Activated T-cell treated with anti-CD3 and anti-CD28 coated beads for 4 hours (primary cell): ENCODE measurements around the gene PRKACB.
"Not testable (repeated sequence)": the region's sequence is repeated elsewhere in the genome, so short reads cannot be mapped to it uniquely, and the experiment has no call there.

Experiments
- DNase-seq: peaks from one replicate; pipeline ENCODE4 v3.0.0-alpha.2; 2020

The PRKACB gene

DNA sequence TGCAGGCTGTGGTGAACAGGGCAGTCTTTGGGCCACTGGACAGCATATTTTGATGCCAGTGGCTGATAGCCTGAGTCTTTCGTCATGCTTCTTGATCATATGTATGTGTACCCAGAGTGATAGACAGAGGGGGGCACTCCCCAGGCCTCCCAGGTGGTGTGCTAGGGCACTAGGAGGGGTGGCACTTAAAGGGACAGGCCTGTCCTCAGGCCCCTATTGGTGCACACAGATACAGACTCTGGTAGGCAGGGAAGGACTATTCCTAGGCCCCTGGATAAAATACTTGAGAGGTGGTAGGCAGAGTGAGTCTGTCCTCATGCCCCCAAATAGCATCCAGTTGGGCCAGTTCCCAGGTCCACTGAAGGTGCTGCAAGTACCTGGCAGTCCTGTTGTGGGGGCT is 80.8 kb downstream of the PRKACB start:
- DNase-seq, result no peak

DNA sequence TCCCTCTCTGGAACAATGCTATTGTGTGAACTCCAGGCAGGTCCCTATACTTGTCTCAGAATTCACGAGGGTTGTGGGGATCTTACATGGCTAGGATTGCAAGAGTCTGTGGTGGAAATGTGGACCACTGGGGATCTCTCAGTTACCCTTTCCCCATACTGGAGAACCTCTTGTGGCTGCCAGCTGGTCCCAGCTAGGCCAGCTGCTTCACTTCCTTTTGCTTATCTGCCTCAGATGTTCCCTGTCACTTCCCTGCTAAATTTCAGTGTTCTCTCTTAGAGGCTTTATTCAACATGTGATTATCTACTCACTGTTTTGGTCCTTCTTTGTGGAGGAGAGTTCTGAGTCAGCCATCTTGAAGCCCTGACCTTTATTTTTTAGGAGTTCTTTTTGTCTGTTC is 81.6 kb downstream of the PRKACB start:
- no peak for DNase-seq

DNA sequence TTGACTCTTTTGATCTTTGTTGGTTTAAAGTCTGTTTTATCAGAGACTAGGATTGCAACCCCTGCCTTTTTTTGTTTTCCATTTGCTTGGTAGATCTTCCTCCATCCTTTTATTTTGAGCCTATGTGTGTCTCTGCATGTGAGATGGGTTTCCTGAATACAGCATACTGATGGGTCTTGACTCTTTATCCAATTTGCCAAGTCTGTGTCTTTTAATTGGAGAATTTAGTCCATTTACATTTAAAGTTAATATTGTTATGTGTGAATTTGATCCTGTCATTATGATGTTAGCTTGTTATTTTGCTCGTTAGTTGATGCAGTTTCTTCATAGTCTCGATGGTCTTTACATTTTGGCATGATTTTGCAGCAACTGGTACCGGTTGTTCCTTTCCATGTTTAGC is 88.6 kb downstream of the PRKACB start:
- not testable (repeated sequence) for DNase-seq

DNA sequence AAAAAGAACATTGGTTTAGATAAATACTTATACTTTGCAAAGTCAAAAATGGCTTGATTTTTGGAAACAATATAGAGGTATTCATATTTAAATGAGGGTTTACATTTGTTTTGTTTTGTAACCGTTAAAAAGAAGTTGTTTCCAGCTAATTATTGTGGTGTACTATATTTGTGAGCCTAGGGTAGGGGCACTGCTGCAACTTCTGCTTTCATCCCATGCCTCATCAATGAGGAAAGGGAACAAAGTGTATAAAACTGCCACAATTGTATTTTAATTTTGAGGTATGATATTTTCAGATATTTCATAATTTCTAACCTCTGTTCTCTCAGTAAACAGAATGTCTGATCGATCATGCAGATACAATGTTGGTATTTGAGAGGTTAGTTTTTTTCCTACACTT is 92.2 kb downstream of the PRKACB start:
- DNase-seq, result no peak

DNA sequence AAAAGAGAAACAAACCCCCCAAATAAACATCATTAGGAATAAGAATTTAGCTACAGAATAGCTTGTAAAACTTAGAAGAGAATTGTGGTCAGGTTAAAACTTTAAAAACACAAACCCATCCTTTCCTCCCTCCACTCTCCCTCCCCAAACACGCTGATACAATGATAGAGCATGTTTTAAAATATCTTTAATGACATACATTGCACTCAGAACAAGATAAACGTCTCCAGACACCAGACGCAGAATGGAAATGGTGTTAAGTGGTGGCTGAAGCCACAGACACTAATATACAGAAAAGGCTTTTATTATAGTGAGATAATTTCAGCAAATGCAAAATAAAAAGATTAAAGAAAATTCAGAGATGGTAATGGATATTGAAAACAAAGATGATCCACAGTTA is 98.6 kb downstream of the PRKACB start:
- DNase-seq, result no peak

DNA sequence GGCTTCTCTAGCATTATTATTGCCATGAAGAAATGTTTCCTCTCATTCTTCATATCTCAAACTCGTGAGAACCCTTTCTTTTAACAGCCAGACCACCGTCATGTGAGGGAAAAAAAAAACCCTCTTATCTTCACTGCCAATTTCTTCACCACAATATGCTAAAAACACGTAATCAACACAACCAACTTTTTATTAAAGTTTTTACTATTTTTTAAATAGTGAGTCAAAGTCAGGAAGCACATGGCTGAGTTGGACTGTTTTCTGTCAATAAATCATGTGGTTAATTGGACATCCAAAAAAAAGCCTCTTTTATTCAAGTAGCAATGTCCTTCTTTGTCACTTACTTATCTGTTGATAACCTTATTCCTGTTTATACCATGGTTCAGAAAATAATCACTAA is 101.5 kb downstream of the PRKACB start:
- no peak for DNase-seq

DNA sequence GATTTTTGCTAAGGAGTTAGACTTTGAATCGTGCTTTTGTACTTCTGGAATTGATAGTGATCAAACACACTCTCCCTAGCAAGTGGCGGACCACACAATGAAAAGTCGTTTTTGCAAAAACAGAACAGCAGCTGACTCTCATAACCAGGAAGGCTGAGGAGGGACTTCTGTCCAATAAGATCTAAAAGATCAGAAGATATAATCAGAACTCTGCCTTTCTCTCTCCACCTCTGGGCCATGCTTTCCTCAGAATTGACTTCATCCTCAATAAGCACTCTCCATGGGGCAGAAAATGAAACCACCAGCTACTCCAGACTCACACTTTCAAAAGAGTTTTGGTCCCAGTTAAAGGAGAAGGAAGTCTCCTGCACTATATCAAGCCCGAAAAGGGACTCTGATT is 102.1 kb downstream of the PRKACB start:
- no peak for DNase-seq

DNA sequence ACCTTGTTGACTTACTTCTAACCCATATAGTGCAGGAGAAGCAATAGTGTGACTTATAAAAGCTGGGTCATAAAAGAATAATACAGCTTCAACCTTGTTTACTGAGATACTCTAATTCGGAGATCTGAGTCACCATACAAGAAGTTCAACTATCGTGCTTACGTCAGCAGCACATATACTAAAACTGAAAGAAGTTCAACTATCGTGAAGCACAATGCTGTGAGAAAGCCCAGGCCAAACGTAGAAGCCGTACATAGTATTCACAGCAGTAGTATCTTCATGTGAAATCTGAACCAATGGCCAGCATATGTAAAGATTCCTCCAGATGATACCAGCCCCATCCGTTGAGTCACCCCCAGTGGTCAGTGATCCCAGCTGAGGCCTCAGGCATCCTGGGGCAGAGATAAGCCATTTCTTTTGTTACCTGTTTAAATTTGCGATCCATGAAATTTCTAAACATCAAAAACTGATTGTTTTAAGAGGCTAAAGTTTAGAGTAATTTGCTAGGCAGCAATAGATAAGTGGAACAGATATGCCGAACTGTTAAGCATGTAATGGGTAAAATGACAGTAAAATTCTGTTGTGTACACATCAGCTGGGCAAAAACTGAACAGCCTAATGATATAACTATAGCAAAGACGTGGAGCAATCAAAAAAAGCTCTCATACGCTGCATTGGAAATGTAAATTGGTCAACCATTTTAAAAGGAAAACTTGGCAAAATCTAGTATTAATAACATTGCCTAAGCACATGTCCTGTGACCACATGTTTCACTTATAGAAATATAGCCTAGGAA is 103.6 kb downstream of the PRKACB start:
- DNase-seq, result no peak

DNA sequence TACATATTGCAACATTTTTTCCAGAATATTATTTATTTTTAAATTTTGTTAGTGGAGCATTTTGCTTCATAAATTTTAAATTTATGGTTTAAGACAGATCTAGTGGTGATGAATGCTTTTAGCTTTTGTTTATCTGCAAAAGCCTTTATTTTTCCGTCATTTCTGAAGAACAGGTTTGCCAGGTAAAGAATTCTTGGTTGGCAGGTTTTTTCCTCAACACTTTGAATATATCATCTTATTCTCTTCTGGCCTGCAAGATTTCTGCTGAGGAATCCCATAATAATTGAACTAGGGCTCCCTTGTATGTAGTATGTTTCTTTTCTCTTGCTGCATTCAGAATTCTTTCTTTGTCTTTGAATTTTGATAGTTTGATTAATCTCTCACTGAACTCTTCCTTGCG is 106.6 kb downstream of the PRKACB start:
- no peak for DNase-seq

DNA sequence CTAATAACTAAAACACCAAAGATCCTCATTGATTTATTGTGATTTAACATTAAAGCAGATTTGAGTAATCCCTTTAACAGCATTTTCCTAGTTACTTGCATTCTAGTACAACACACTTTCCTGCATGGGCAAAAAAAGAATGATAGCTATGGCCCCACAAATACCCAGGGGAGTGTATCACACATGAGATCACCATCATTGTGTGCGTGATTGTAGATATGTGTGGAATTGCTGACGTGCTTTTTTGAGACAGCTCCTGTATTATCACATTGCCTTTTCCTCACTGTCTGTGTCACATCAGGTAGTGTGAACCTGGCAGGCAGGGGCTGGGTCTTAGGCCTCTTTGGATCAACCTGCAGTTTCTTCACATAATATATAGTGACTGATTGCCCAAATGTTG is 109.0 kb downstream of the PRKACB start:
- DNase-seq, result no peak

DNA sequence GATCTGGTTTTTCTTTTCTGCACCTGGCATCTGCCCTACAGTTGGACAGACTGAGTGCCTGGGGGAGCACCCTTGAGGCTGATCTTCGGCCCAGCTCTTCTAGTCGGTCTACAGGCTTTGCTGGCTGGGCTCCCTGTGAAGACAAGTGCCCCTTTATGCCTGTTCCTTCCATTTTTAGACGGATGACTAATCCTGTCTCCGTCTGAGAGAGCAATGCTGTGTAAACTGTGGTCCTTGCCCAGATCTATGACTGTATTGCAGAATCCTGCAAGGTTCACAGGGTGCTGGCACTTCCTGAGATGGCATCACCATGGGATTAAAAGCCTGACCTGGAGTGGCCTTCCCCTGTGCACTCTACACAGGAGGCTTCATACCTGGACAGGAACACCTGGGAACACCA is 109.8 kb downstream of the PRKACB start:
- DNase-seq, result no peak

DNA sequence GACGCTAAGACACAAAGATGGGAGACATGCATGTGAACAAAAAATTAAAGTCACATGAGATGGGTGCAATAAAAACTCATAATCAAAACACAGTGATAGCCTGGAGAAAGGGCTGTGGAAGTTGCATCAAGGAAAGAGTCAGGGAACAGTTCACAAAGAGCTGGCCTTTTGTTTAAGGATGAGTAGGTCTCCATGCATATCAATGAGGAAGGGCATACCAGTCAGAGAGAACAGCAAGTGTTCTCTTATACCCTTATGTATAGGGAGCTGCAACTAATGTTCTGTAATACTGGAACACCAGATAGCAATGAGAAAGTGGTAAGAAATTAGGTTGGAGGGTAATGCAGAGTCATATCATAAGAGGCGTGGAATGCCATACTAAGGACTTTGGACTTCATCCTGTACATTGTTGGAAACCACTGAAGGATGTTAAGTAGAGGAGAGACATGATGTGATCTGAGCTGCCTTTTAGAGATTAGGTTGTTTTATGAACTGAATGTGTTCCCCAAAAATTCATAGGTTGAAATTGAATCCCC is 110.7 kb downstream of the PRKACB start:
- no peak for DNase-seq

DNA sequence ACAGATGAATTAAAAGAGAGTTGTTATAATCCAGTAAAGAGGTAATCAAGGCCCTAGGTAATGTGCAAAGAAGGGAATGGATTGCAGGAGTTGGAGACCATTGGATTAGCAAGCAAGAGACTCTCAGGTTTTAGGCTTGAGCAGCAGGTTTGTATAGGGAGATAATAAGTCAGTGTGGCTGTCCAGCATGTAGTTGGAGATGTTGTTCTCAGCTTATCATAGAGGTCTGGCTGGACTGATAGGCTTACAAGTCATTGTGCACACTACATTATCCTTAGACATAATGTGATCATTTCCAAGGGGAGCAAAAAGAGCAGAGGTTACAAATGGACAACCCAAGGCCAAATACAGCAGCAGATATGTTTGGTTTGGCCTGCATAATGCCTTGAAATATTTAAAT is 111.5 kb downstream of the PRKACB start:
- DNase-seq, result no peak

DNA sequence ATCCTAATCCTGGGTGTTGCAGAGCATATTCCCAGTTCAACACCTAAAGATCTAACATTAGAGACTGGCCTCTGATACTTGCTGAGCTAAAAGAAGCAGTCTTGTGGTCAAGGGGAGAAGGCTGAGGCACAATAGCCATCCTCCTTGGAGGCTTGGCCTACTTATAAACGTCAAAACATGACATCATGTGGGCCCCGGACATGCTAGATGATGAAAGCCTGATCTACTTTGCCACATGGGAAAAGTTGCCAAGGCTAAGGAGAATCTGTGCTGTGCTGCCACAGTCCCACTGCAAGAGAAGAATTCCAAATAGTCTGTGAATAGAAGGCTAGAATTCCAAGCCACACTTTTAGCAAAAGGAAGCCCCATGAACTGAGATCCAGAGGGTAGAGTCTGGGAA is 113.5 kb downstream of the PRKACB start:
- DNase-seq, result no peak

DNA sequence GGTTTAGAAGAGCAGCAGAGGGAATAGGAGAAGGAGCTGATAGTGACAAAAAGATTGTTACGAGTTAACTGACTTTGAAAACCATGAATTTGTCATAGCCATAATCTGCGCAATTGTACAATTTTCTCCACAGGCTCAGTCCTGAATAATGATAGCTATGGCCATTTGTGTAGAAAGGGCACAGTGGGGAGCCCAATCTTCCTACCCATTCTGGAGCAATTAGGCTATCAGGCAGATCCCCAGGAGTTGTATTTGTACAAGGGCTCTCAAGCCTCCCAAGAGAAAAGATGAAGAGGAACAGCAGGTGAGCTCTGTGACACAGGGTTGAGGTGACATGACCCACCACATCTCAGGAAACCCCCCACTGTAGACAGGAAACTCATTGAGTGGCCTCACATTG is 115.3 kb downstream of the PRKACB start:
- DNase-seq, result no peak

DNA sequence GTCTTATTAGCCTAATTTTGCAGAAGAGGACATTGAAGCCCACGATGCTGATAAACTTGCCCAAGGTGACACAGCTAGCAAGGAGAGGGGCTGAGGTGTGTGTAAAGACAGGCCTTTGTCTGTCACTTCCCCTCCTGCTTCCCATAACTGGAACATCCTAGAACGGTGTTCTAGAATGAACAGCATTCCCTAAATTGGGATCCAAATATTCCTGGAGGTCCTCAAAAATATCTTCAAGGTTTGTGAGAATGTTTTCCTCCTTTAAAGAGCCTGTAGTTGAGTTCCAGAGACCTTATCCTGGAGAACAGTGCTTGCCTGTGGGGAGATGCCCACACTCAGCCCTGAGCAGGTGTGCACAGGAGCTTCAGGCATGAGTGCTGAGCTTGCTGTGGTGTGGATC is 115.9 kb downstream of the PRKACB start:
- DNase-seq, result no peak

DNA sequence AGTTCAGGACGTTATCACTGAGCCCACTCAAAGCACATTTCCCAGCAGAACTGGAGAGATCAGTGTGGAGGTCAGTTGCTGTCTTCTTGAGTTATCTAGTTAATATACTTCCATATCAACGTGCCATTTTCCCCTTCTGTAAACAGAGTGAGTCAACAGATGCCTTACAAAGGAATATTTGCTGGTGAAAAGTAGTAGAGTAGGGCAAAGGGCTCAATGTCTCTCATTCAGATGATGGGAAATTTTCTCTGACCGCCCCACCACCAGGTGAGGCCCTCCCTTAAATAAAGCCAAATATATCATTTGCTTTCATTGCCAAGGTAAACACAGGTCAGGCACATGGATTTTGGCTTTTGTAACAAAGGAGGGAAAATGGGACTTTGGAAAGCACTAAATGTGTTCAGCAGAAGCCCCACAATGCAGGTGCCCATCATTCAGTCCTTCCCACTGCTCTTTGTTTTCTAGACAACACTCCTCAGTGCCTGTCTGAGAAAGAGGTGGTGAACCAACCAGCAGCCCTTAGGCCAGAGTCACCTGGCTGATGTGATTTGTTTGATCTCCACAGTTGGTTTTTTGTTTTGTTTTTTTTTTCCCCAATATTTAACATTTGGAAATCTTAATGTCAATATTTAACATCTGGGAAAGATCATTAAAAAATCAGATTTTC is 116.9 kb downstream of the PRKACB start:
- no peak for DNase-seq

DNA sequence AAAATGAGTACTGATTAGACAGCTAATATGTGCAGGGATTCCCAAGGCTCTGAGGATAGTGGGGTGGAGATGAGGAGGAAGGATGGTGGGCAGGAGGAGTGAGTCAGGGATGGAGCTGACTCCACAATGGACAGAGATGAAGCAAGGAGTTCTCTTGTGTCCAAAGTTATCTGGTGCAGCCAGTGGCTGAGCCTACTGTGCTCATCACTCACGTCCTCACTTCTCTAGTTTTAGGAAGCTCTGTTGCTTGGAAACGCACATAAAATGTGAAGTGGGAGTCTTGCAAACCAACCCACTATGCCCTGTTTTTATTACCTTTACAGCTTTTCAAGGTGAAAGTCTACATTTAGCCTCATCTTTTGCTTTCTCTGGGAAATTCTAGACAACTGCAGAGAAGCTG is 120.9 kb downstream of the PRKACB start:
- DNase-seq, result no peak

DNA sequence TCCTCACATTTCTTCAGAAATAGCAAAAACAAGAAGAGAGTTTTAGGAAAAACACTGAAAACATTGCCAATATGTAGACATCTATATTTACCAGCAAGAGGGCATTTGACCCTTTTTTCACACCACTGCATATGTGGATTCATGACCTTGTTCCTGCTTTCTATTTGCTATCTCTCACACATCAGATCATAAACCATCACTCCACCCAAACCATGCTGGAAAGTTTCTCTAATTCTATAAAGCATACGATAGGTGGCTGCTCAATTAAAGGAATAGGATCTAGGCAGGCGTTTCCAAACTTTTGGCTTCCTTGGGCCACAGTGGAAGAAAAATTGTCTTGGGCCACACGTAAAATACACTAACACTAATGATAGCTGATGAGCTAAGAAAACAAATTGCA is 121.8 kb downstream of the PRKACB start:
- no peak for DNase-seq

DNA sequence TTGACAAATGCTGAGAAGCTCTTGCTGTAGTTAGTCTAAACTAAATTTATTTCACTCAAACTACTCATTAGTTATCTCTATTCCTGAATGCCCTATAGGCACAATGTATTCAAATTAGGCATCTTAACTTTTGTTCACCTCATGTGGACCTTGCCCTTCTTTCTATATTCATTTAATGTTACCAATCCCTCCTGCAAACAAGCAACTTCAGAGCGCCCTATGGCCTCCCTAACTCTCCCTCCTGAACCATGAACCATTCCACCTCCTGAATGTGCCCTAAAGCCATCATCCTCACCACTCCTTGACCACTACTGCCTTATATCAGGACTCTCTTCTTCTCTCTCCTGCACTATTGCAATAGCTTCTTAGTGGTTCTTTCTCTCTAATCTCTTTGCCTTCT is 122.7 kb downstream of the PRKACB start:
- DNase-seq, result no peak

DNA sequence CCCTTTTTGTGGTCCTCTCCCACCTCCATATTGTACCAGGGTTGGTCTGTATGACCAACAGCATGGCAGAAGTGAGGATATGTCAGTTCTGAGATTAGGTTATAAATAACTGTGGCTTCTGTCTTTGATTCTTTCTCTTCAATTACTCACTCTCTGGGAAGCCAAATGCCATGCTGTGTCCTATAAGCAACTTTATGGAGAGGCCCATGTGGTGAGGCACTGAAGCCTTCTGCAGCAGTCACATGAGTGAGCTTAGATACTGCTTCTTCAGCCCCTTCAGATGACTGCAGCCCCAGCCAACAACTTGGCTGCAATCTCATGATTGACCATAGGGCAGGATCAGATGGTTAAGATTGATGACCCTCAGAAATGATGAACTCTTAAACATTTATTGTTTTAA is 123.4 kb downstream of the PRKACB start:
- no peak for DNase-seq

DNA sequence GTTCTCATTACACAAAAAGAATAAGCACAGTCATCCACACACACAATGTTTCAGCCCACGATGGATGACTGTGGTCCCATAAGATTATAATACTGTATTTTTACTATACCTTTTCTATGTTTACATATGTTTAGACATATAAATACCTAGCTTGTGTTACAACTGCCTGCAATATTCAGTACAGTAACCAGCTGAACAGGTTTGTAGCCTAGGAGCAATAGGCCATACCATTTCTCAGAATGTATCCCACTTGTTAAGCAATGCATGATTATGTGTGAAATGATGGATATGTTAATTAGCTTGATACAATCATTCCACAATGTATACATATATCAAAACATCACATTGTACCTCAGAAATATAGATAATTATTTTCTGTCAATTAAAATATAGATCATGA is 124.3 kb downstream of the PRKACB start:
- no peak for DNase-seq

DNA sequence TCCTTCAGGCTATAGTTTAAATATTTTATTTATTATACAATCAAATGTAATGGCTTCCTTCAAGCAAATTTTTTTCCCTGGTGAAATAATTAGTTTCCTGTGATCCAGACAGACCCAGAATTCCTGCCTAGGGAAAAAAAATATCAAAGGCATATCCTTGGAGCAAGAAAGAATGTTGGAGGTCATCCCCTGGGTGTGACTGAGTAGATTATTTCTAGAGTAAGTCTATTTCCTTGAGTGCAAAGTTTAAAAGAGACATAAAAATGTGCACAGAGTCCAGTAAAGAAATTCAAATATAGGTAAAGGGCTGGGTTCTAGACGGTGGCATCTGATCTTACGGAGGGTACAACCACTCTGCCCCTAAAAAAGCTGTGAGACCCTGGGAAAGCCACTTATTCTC is 125.2 kb downstream of the PRKACB start:
- no peak for DNase-seq

DNA sequence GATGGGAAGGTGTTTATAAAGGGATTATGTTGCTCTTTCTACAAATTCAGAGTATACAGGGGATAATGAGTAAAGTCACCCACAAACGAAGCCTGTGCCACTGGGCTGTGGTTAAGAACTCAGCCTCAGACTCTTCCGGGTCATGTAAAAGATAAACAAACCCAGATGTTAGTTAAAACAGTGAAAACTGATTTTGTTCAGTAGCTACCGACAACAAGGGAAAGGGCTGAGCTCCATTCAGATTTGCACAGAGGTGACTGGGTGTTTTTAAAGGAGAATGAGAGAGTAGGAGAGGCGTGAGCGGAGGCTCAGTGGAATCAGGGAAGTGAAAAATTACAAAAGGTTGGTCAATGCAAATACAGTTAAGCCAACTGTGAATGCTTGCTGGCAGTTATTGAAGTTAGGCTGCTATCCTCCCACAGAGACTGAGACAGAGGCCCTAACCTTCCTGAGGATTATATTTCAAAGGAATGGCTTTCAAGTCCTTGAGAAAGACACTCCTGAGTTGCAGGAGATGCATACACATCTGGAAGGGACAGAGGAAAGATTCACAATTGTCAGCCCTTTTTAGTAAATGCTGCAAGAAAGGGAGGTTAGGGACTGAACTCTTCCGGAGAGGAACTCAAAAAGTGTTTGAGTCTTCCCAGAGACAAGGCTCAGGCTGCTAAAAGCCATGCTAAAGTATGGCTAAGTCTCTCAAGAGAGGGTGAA is 127.5 kb downstream of the PRKACB start:
- no peak for DNase-seq
